ENCODE measurements around the gene AMT. TPM values are rescaled to one million over a fixed set of nuclear protein-coding genes. Genes with fewer than 3 reads are reported as not detected.
A peak's percentile ranks its signal among the peaks of the same experiment; 100 is the strongest.

AMT gene
- 1 to 10 TPM; 3.1 to 4.9 TPM for total RNA-seq

GRCh38 chr3:49422379-49423248 lies at the start of gene AMT:
TSS of gene AMT (minus strand) at chr3:49422473. CDS start at chr3:49422450, 23 bp downstream.
- H3K36me3 Mint-ChIP-seq = no peaks in the 10 kb centered on the region
- no peak for DNase-seq (ENCODE audit: low spot score in 2 of 2)
- no peaks in the 10 kb centered on the region for H3K9me3 Mint-ChIP-seq
- no peak for ATAC-seq
- no peak within 1 kb of the TSS for H3K27ac Mint-ChIP-seq

- ATAC-seq = peak; percentile 16 to 21
- Mint-ChIP-seq H3K9me3 (no peaks in the 10 kb centered on the region), H3K27ac (peak overlapping the region; percentile 88 to 93), H3K36me3 (peaks cover 0 to 15% of the 10 kb centered on the region in 2 donors)
- DNase-seq (ENCODE audit: low spot score in 2 of 2) = no peak
These were observed 48.6 kb upstream of the AMT start for GRCh38 chr3:49470714-49471420.

- peak; percentile 94 for ATAC-seq
- Mint-ChIP-seq H3K36me3 (peaks cover 0 to 15% of the 10 kb centered on the region in 2 donors), H3K9me3 (no peaks in the 10 kb centered on the region), H3K27ac (peak within 1 kb of the TSS; percentile 88 to 93)
- DNase-seq (ENCODE audit: low spot score in 2 of 2) = peak; percentile 98
These were observed 47.9 kb upstream of the AMT start, which contains the start of gene DAG1 for GRCh38 chr3:49469936-49470713. TSS of gene DAG1 (plus strand) at chr3:49470267. CDS start at chr3:49510535, 40,268 bp downstream.

- peaks cover 0 to 15% of the 10 kb centered on the region in 2 donors for H3K36me3 Mint-ChIP-seq
- H3K9me3 Mint-ChIP-seq = no peaks in the 10 kb centered on the region
- no peak for DNase-seq (ENCODE audit: low spot score in 2 of 2)
- H3K27ac Mint-ChIP-seq = peak overlapping the region; percentile 85 to 90
- no peak for ATAC-seq
These were observed 47.0 kb upstream of the AMT start for GRCh38 chr3:49469037-49469935.

GRCh38 chr3:49466085-49466484 lies 43.8 kb upstream of the AMT start:
- H3K36me3 Mint-ChIP-seq = peaks cover 0 to 3% of the 10 kb centered on the region in 2 donors
- no peaks in the 10 kb centered on the region for H3K9me3 Mint-ChIP-seq
- ATAC-seq (no peak), DNase-seq (ENCODE audit: low spot score in 2 of 2) (no peak)
- no peak overlapping the region for H3K27ac Mint-ChIP-seq

- H3K9me3 Mint-ChIP-seq = no peaks in the 10 kb centered on the region
- no peaks in the 10 kb centered on the region for H3K36me3 Mint-ChIP-seq
- DNase-seq (ENCODE audit: low spot score in 2 of 2) = no peak
- ATAC-seq = no peak
- H3K27ac Mint-ChIP-seq = no peak overlapping the region
These were observed 43.2 kb upstream of the AMT start for GRCh38 chr3:49465270-49466034.

GRCh38 chr3:49462222-49462621 lies 39.9 kb upstream of the AMT start:
- DNase-seq (ENCODE audit: low spot score in 2 of 2) (no peak), ATAC-seq (peak in 1 of 2 donors; percentile 24)
- Mint-ChIP-seq H3K36me3 (no peaks in the 10 kb centered on the region), H3K9me3 (no peaks in the 10 kb centered on the region), H3K27ac (no peak overlapping the region)

GRCh38 chr3:49461443-49462171 lies 39.3 kb upstream of the AMT start:
- ATAC-seq = no peak
- Mint-ChIP-seq H3K9me3 (no peaks in the 10 kb centered on the region), H3K36me3 (no peaks in the 10 kb centered on the region), H3K27ac (peak overlapping the region in 1 of 2 donors; percentile 69)
- no peak for DNase-seq (ENCODE audit: low spot score in 2 of 2)

- no peak for DNase-seq (ENCODE audit: low spot score in 2 of 2)
- H3K9me3 Mint-ChIP-seq = no peaks in the 10 kb centered on the region
- no peak overlapping the region for H3K27ac Mint-ChIP-seq
- no peak for ATAC-seq
- H3K36me3 Mint-ChIP-seq = no peaks in the 10 kb centered on the region
These were observed 38.7 kb upstream of the AMT start for GRCh38 chr3:49460956-49461355.

GRCh38 chr3:49460188-49460890 lies 38.1 kb upstream of the AMT start:
- Mint-ChIP-seq H3K9me3 (no peaks in the 10 kb centered on the region), H3K27ac (no peak overlapping the region), H3K36me3 (no peaks in the 10 kb centered on the region)
- ATAC-seq (no peak), DNase-seq (ENCODE audit: low spot score in 2 of 2) (no peak)

- Mint-ChIP-seq H3K9me3 (no peaks in the 10 kb centered on the region), H3K36me3 (no peaks in the 10 kb centered on the region), H3K27ac (peak overlapping the region in 1 of 2 donors; percentile 22)
- DNase-seq (ENCODE audit: low spot score in 2 of 2) (no peak), ATAC-seq (no peak)
These were observed 34.2 kb upstream of the AMT start for GRCh38 chr3:49456466-49456865.

GRCh38 chr3:49454898-49455681 lies 32.8 kb upstream of the AMT start:
- no peak for DNase-seq (ENCODE audit: low spot score in 2 of 2)
- Mint-ChIP-seq H3K9me3 (no peaks in the 10 kb centered on the region), H3K36me3 (no peaks in the 10 kb centered on the region), H3K27ac (peak overlapping the region in 1 of 2 donors; percentile 26)
- no peak for ATAC-seq

- peak in 1 of 2 donors; percentile 52 for ATAC-seq
- Mint-ChIP-seq H3K9me3 (no peaks in the 10 kb centered on the region), H3K27ac (no peak overlapping the region), H3K36me3 (no peaks in the 10 kb centered on the region)
- DNase-seq (ENCODE audit: low spot score in 2 of 2) = no peak
These were observed 32.2 kb upstream of the AMT start for GRCh38 chr3:49454458-49454857.
